Prostate gland (tissue), 2 donors: ENCODE data around the gene VPS52.

Experiments
- POLR2A ChIP-seq: fragments of 450-650 bp; IDR thresholded peaks from one replicate; pipeline ENCODE4 v1.6.1; 2016; ENCODE audit warnings: antibody characterized with exemption, mild to moderate bottlenecking
- POLR2AphosphoS5 ChIP-seq: sonication (generic); formaldehyde crosslinking; IDR thresholded peaks from one replicate; pipeline ENCODE4 v1.6.1; 2017; ENCODE audit warnings: antibody characterized with exemption
- TF ChIP-seq, protein P1 (sequence below), 4 experiments: fragments of 200-600 bp in 2 of 4; fragments of 450-650 bp in 2 of 4; sonication (generic) in 2 of 4; IDR thresholded peaks; 1 replicate in 3 of 4; 2 replicates in 1 of 4; pipeline ENCODE4 v1.5.1; 2016 to 2019; ENCODE audit warnings: antibody characterized with exemption in 4 of 4, mild to moderate bottlenecking in 2 of 4, moderate library complexity in 2 of 4

DNA sequence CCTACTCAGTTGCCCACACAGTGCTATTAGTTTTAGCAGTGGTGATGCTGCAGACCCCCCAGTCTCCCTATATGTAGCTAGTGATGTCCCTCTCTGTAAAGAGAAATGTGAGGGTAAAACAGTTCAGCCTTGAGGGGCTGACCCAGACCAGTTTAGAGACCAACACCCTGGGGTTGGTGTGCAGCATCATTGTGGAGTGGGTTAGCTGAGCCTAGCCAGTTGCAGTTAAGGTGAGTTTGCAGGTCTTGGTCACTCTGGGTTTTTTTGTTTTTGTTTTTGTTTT is 4.8 kb upstream of the VPS52 start:
- TF ChIP-seq, protein P1, sequence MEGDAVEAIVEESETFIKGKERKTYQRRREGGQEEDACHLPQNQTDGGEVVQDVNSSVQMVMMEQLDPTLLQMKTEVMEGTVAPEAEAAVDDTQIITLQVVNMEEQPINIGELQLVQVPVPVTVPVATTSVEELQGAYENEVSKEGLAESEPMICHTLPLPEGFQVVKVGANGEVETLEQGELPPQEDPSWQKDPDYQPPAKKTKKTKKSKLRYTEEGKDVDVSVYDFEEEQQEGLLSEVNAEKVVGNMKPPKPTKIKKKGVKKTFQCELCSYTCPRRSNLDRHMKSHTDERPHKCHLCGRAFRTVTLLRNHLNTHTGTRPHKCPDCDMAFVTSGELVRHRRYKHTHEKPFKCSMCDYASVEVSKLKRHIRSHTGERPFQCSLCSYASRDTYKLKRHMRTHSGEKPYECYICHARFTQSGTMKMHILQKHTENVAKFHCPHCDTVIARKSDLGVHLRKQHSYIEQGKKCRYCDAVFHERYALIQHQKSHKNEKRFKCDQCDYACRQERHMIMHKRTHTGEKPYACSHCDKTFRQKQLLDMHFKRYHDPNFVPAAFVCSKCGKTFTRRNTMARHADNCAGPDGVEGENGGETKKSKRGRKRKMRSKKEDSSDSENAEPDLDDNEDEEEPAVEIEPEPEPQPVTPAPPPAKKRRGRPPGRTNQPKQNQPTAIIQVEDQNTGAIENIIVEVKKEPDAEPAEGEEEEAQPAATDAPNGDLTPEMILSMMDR (IDR thresholded peaks at IDR 0.05) = no peak
- TF ChIP-seq POLR2A = no peak
- no peak for TF ChIP-seq POLR2AphosphoS5
